HTR-8/SVneo (cell line): ENCODE data around the gene NAPA.
"Not testable (repeated sequence)": the region's sequence is repeated elsewhere in the genome, so short reads cannot be mapped to it uniquely, and the experiment has no call there.

Experiments used
- DNase-seq: peaks from one replicate; pipeline ENCODE4 v3.0.0; 2011; ENCODE audit warnings: low spot score, mixed read lengths; ENCODE audit not compliant: insufficient read length
- FAIRE-seq: peaks from 2 replicates; lab custom pipeline; 2011; peaks lifted over from hg19 to GRCh38; lab: Jason Lieb, UNC

Gene NAPA

GRCh38 chr19:47489072-47489914, 25.6 kb downstream of the NAPA start:
- DNase-seq (no peak), FAIRE-seq (no peak)

- no peak for DNase-seq
- no peak for FAIRE-seq
These were observed 27.0 kb downstream of the NAPA start for GRCh38 chr19:47487551-47488515.

- no peak for FAIRE-seq
These were observed 28.0 kb downstream of the NAPA start for GRCh38 chr19:47486900-47487299.

GRCh38 chr19:47486220-47486619, 28.6 kb downstream of the NAPA start:
- FAIRE-seq, DNase-seq: not testable (repeated sequence)

More at GRCh38 chr19:47486900-47487299, 28.0 kb downstream of the NAPA start:
- DNase-seq: no peak

GRCh38 chr19:47485210-47485609, 29.7 kb downstream of the NAPA start:
- DNase-seq (no peak), FAIRE-seq (no peak)

- peak; percentile 60 for FAIRE-seq
These were observed 30.8 kb downstream of the NAPA start, which contains the start of gene KPTN for GRCh38 chr19:47483800-47484690. Gene KPTN (minus strand): TSS chr19:47484219. CDS start chr19:47484160, 59 bp downstream.

GRCh38 chr19:47483200-47483599, 31.7 kb downstream of the NAPA start:
- FAIRE-seq (no peak), DNase-seq (no peak)

More at GRCh38 chr19:47483800-47484690, 30.8 kb downstream of the NAPA start, which contains the start of gene KPTN:
- DNase-seq: peak; percentile 94

- FAIRE-seq (no peak), DNase-seq (no peak)
These were observed 33.3 kb downstream of the NAPA start for GRCh38 chr19:47481460-47482052.

GRCh38 chr19:47480658-47481057, 34.2 kb downstream of the NAPA start:
- FAIRE-seq (no peak), DNase-seq (no peak)

- FAIRE-seq: no peak
- no peak for DNase-seq
These were observed 35.0 kb downstream of the NAPA start for GRCh38 chr19:47479701-47480503.

GRCh38 chr19:47476438-47476972, 38.4 kb downstream of the NAPA start:
- no peak for DNase-seq
- FAIRE-seq: no peak

- DNase-seq: no peak
- no peak for FAIRE-seq
These were observed 39.4 kb downstream of the NAPA start for GRCh38 chr19:47475465-47475864.

- DNase-seq (no peak), FAIRE-seq (no peak)
These were observed 41.5 kb downstream of the NAPA start for GRCh38 chr19:47473336-47473735.

- FAIRE-seq (no peak), DNase-seq (peak; percentile 73)
These were observed 43.0 kb downstream of the NAPA start, which contains the start of gene SLC8A2 for GRCh38 chr19:47471733-47472457. Gene SLC8A2 (minus strand): TSS chr19:47471893. CDS start chr19:47466403, 5,490 bp downstream.

GRCh38 chr19:47471381-47471732, 43.5 kb downstream of the NAPA start:
- no peak for DNase-seq
- no peak for FAIRE-seq

- no peak for FAIRE-seq
- DNase-seq: no peak
These were observed 44.2 kb downstream of the NAPA start for GRCh38 chr19:47470447-47471195.

- DNase-seq: no peak
- FAIRE-seq: no peak
These were observed 45.1 kb downstream of the NAPA start for GRCh38 chr19:47469719-47470118.
